GM21737 (cell line): ENCODE results near the gene CYP26A1.

ENCODE experiments used
- ATAC-seq: cut with Tn5 transposase; IDR thresholded peaks from one replicate; pipeline ENCODE4 v1.9.1; 2021; ENCODE audit warnings: mild to moderate bottlenecking, moderate library complexity; ENCODE audit not compliant: unreplicated experiment

Gene CYP26A1

GRCh38 chr10:93113042-93113441, 39.3 kb downstream of the CYP26A1 start:
- no peak for ATAC-seq

- no peak for ATAC-seq
Measured at GRCh38 chr10:93115661-93116383, 42.1 kb downstream of the CYP26A1 start.

- ATAC-seq, result no peak
Measured at GRCh38 chr10:93121311-93121710, 47.6 kb downstream of the CYP26A1 start.

- no peak for ATAC-seq
Measured at GRCh38 chr10:93123766-93124165, 50.1 kb downstream of the CYP26A1 start.

- ATAC-seq, result no peak
Measured at GRCh38 chr10:93124580-93125318, 51.1 kb downstream of the CYP26A1 start.

- ATAC-seq, result no peak
Measured at GRCh38 chr10:93125966-93126365, 52.3 kb downstream of the CYP26A1 start.

GRCh38 chr10:93126483-93127052, 52.9 kb downstream of the CYP26A1 start:
- no peak for ATAC-seq
